ENCODE results near the gene PDE4B.

DNA sequence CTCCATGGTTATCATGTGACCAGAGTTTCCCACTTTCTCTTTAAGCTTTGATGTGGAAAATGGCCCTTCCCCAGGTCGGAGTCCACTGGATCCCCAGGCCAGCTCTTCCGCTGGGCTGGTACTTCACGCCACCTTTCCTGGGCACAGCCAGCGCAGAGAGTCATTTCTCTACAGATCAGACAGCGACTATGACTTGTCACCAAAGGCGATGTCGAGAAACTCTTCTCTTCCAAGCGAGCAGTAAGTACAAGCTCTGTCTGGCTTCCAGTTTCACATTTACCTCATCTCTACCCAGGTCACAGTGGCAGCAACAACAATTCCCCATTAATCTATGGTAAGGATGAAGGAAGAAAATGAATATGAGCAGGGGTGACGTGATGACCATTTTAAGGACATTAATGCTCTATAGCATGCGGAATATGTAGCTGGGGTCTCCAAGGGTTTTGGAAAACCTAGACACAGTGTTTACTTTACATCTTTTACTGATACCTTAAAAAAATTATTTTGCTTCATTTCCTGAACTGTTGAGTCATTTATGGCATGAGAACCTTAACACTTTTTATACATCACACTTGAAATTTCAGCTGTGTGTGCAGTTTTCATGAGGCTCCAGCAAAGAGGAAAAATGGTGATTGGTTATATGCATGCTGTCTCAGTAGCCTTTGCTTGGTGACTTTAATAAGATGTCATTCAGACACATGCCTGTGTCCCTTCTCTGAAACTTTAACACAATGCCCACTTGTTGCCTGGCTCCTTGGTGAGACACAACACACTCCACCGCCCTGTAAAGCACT, 454.9 kb downstream of the PDE4B start:
- TF ChIP-seq, protein P1, sequence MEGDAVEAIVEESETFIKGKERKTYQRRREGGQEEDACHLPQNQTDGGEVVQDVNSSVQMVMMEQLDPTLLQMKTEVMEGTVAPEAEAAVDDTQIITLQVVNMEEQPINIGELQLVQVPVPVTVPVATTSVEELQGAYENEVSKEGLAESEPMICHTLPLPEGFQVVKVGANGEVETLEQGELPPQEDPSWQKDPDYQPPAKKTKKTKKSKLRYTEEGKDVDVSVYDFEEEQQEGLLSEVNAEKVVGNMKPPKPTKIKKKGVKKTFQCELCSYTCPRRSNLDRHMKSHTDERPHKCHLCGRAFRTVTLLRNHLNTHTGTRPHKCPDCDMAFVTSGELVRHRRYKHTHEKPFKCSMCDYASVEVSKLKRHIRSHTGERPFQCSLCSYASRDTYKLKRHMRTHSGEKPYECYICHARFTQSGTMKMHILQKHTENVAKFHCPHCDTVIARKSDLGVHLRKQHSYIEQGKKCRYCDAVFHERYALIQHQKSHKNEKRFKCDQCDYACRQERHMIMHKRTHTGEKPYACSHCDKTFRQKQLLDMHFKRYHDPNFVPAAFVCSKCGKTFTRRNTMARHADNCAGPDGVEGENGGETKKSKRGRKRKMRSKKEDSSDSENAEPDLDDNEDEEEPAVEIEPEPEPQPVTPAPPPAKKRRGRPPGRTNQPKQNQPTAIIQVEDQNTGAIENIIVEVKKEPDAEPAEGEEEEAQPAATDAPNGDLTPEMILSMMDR (conservative IDR thresholded peaks at IDR 0.05; ENCODE audit: low read length) = no peak
- TF ChIP-seq EZH2phosphoT487 (IDR thresholded peaks at IDR 0.05; ENCODE audit: borderline replicate concordance) = no peak

Measured in Loucy (cell line).